22Rv1 (cell line): ENCODE results near the gene WWOX.

Experiments
- CTCF ChIP-seq: fragments of 450-650 bp; IDR thresholded peaks from 2 replicates; pipeline ENCODE4 v1.5.1; 2017; ENCODE audit warnings: mild to moderate bottlenecking
- ZFX ChIP-seq: fragments of 450-650 bp; IDR thresholded peaks from 2 replicates; pipeline ENCODE4 v1.6.1; 2017; ENCODE audit warnings: antibody characterized with exemption, borderline replicate concordance

- no peak for TF ChIP-seq CTCF
- TF ChIP-seq ZFX, result no peak
These were observed 854.1 kb downstream of the WWOX start for GRCh38 chr16:78953526-78953925.
